H1 (cell line): Measurements from ENCODE around the gene PNPLA1. TPM values are rescaled to one million over a fixed set of nuclear protein-coding genes. Genes with fewer than 3 reads are reported as not detected.

Source experiments
- CHD7 ChIP-seq: fragments of 300-600 bp; sonication (generic); IDR thresholded peaks from 2 replicates; pipeline ENCODE4 v1.7.1; 2012; ENCODE audit warnings: low read length, moderate library complexity, mild to moderate bottlenecking, inconsistent platforms; ENCODE audit not compliant: insufficient replicate concordance
- EP300 ChIP-seq, 2 experiments: IDR thresholded peaks; 1 replicate in 1 of 2; 2 replicates in 1 of 2; pipeline ENCODE4 v1.6.1; 2011 to 2012; ENCODE audit warnings: low read depth in 2 of 2, low read length in 2 of 2, mild to moderate bottlenecking in 2 of 2, borderline replicate concordance in 1 of 2, inconsistent platforms in 1 of 2, moderate library complexity in 1 of 2
- polyA plus RNA-seq, 7 experiments: library from polyadenylated mRNA; depleted of rRNA in 3 of 7; stranded (reverse) in 5 of 7; unstranded in 2 of 7; fragments of >200 nt in 5 of 7; fragments of 200-250 nt in 2 of 7; gene quantifications; 1 replicate in 5 of 7; 2 replicates in 1 of 7; 4 replicates in 1 of 7; pipeline versions ENCODE4 v1.2.1 to v1.2.3, GENCODE V29; 2011 to 2013; ENCODE audit warnings: missing spikeins in 2 of 7, mixed read lengths in 2 of 7
- total RNA-seq: library from RNA; stranded (reverse); fragmentation: NEBNext Ultra II Directional; extraction: Animal tissue kit (Norgen Biotek cat#: 25700); gene quantifications from 2 replicates; pipeline ENCODE4 v1.2.1, GENCODE V29; 2021

PNPLA1 gene
- total and polyA plus RNA-seq, 2 of the 8 experiments (the other 6 are each of a cell fraction or from before 2014, with no cell fraction given) = not detected

- TF ChIP-seq CHD7 (no peak), EP300 (IDR thresholded peaks at IDR 0.05; ENCODE audit: borderline replicate concordance in 1 of 2, low read depth in 2 of 2, low read length in 2 of 2) (no peak)
These were observed 13.7 kb downstream of the PNPLA1 start (continued) for GRCh38 chr6:36283608-36284007.
